Measurements from ENCODE around the gene TUBB1.

- TF ChIP-seq CTCF (IDR thresholded peaks at IDR 0.05) (no peak), EZH2 (IDR thresholded peaks at IDR 0.05) (no peak), EZH2phosphoT487 (IDR thresholded peaks at IDR 0.05) (no peak)
Measured at GRCh38 chr20:58993332-58994248, 25.6 kb upstream of the TUBB1 start.
